Mesenchymal stem cell (in vitro differentiated cells and primary cell): ENCODE results near the gene ZNF485.
A peak's percentile ranks its signal among the peaks of the same experiment; 100 is the strongest.

ENCODE experiments used
- DNase-seq: peaks from one replicate; pipeline ENCODE4 v3.0.0-alpha.2; 2013
- H2AFZ ChIP-seq: one replicate; pipeline ENCODE4 v1.6.1; 2013; ENCODE audit warnings: low read depth, mild to moderate bottlenecking, control low read depth, inconsistent platforms, low read length, moderate library complexity
- H2AK5ac ChIP-seq: 2 replicates; pipeline ENCODE4 v1.6.1; 2013; ENCODE audit warnings: low read length, moderate library complexity, mild to moderate bottlenecking, inconsistent platforms; ENCODE audit not compliant: severe bottlenecking
- H2BK120ac ChIP-seq: one replicate; pipeline ENCODE4 v1.6.1; 2013; ENCODE audit warnings: low read depth, mild to moderate bottlenecking, inconsistent platforms, low read length, moderate library complexity
- H2BK12ac ChIP-seq, 2 experiments: one replicate each; pipeline ENCODE4 v1.6.1; 2013; ENCODE audit warnings: inconsistent platforms in 2 of 2, low read length in 2 of 2, mild to moderate bottlenecking in 2 of 2, moderate library complexity in 2 of 2, control low read depth in 1 of 2
- H2BK15ac ChIP-seq: one replicate; pipeline ENCODE4 v1.6.1; 2013; ENCODE audit warnings: mild to moderate bottlenecking, low read depth, inconsistent platforms; ENCODE audit not compliant: poor library complexity, severe bottlenecking
- H2BK5ac ChIP-seq: 2 replicates; pipeline ENCODE4 v1.6.1; 2013; ENCODE audit warnings: low read depth, mild to moderate bottlenecking, low read length, control low read depth, inconsistent platforms; ENCODE audit not compliant: poor library complexity, severe bottlenecking
- H3K14ac ChIP-seq, 2 experiments: one replicate each; pipeline ENCODE4 v1.6.1; 2013; ENCODE audit warnings: inconsistent platforms in 2 of 2, low read length in 2 of 2, control low read depth in 1 of 2, mild to moderate bottlenecking in 1 of 2, moderate library complexity in 1 of 2
- H3K18ac ChIP-seq, 2 experiments: one replicate each; pipeline ENCODE4 v1.6.1; 2013; ENCODE audit warnings: inconsistent platforms in 2 of 2, low read length in 2 of 2, control low read depth in 1 of 2, low read depth in 1 of 2, mild to moderate bottlenecking in 1 of 2
- H3K23ac ChIP-seq, 2 experiments: one replicate each; pipeline ENCODE4 v1.6.1; 2013; ENCODE audit warnings: inconsistent platforms in 2 of 2, low read length in 2 of 2, mild to moderate bottlenecking in 2 of 2, moderate library complexity in 2 of 2, control low read depth in 1 of 2
- H3K27ac ChIP-seq: 2 replicates; pipeline ENCODE4 v1.5.1; 2013; ENCODE audit warnings: mild to moderate bottlenecking, moderate library complexity, low read length, control low read depth, inconsistent platforms; ENCODE audit not compliant: poor library complexity, severe bottlenecking
- H3K27me3 ChIP-seq, 2 experiments: 2 replicates each; pipeline versions ENCODE4 v1.6.1 to v1.7.0; 2013; ENCODE audit warnings: low read length in 2 of 2, mild to moderate bottlenecking in 2 of 2, moderate library complexity in 2 of 2, control low read depth in 1 of 2, inconsistent platforms in 1 of 2; ENCODE audit not compliant: control insufficient read depth in 1 of 2, insufficient read depth in 1 of 2
- H3K36me3 ChIP-seq, 2 experiments: 2 replicates each; pipeline versions ENCODE4 v1.6.1 to v1.7.0; 2013; ENCODE audit warnings: low read length in 2 of 2, control low read depth in 1 of 2, inconsistent platforms in 1 of 2, low read depth in 1 of 2, mild to moderate bottlenecking in 1 of 2; ENCODE audit not compliant: insufficient read depth in 2 of 2, control insufficient read depth in 1 of 2
- H3K4ac ChIP-seq, 2 experiments: one replicate each; pipeline ENCODE4 v1.6.1; 2013; ENCODE audit warnings: inconsistent platforms in 2 of 2, low read length in 2 of 2, mild to moderate bottlenecking in 2 of 2, moderate library complexity in 2 of 2, control low read depth in 1 of 2, low read depth in 1 of 2
- H3K4me1 ChIP-seq: 2 replicates; pipeline ENCODE4 v1.6.1; 2013; ENCODE audit warnings: low read depth, low read length, control low read depth; ENCODE audit not compliant: control insufficient read depth, insufficient read depth
- H3K4me2 ChIP-seq: 2 replicates; pipeline ENCODE4 v1.6.1; 2013; ENCODE audit warnings: low read length, mild to moderate bottlenecking, inconsistent platforms; ENCODE audit not compliant: poor library complexity, severe bottlenecking
- H3K4me3 ChIP-seq, 2 experiments: 2 replicates each; pipeline versions ENCODE4 v1.5.1 to v1.7.0; 2013; ENCODE audit warnings: low read length in 2 of 2, mild to moderate bottlenecking in 2 of 2, control low read depth in 1 of 2, low read depth in 1 of 2; ENCODE audit not compliant: insufficient read depth in 1 of 2
- H3K79me1 ChIP-seq: replicated peaks from 2 replicates; pipeline ENCODE4 v1.6.1; 2013; ENCODE audit warnings: mild to moderate bottlenecking, control low read depth, low read length, inconsistent platforms; ENCODE audit not compliant: poor library complexity, severe bottlenecking
- H3K9ac ChIP-seq: 2 replicates; pipeline ENCODE4 v1.7.0; 2013; ENCODE audit warnings: mild to moderate bottlenecking, low read length, moderate library complexity
- H3K9me3 ChIP-seq: 2 replicates; pipeline ENCODE4 v1.7.0; 2013; ENCODE audit warnings: mild to moderate bottlenecking, low read length; ENCODE audit not compliant: control insufficient read depth
- H4K8ac ChIP-seq: one replicate; pipeline ENCODE4 v1.6.1; 2013; ENCODE audit warnings: inconsistent platforms, mild to moderate bottlenecking, low read length, moderate library complexity
- H4K91ac ChIP-seq: one replicate; pipeline ENCODE4 v1.6.1; 2013; ENCODE audit warnings: mild to moderate bottlenecking, low read length, inconsistent platforms
- WGBS: methylation state at CpG from one replicate; pipeline ENCODE4 v1.1.7; 2013; ENCODE audit warnings: mixed read lengths; 5-methylcytosine and 5-hydroxymethylcytosine counted together

ZNF485 gene

DNA sequence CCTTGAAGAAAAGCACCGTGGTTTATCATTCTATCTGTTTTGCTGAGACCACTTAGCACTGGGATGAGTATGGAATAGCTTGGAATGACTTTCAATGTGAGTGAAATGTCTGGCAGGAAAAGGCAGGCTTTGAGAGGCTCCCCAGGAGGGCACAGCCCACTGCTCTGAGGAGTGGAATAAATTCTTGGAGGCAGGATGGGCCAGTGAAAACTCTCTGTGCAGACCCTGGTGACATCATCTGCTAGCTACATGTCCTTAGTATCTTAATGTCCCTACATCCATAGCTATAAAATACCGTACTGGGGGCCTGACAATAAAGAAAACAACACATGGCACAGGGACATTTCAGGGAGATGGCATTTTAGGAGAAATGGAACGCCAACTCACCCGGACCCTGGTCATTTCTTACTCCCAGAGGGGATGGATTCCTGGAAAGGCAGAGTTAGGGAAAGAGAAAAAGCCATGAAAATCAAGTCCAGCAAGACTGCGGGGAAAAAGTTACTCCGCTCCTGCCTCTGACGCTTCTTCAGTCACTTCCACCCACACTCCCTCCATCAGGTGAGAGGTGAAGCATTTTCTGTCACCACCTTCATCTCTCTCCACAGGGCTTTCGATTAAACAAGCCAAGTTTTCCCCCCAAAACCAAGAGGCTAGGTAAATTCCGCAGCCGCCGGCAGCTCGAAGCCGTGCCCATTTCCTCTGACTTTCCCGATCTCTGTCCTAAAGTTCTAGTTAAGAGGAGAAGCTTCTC is 32.8 kb upstream of the ZNF485 start:
- H3K4me2 ChIP-seq: peak overlapping the region; percentile 81
- H3K4me3 ChIP-seq: peak overlapping the region; percentile 83 to 85
- no peak overlapping the region for H3K4ac ChIP-seq
- H2AFZ ChIP-seq: peak overlapping the region; percentile 70
- no peak overlapping the region for H2BK12ac ChIP-seq
- H3K9ac ChIP-seq: peak overlapping the region; percentile 88
- peak overlapping the region; percentile 21 for H2BK120ac ChIP-seq
- H3K18ac ChIP-seq: peak overlapping the region in 1 of 2 experiments; percentile 82
- H3K23ac ChIP-seq: no peak overlapping the region
- H2BK15ac ChIP-seq: no peak overlapping the region
- H3K27me3 ChIP-seq: no peaks in the 10 kb centered on the region
- no peak overlapping the region for H4K91ac ChIP-seq
- H3K79me1 ChIP-seq: peaks cover 10% of the 10 kb centered on the region
- H3K9me3 ChIP-seq: no peaks in the 10 kb centered on the region
- WGBS: 84% methylated on average over 14 of the region's 14 CpGs
- peak overlapping the region; percentile 57 for H4K8ac ChIP-seq
- H2AK5ac ChIP-seq: no peak overlapping the region
- peaks cover 7% of the 10 kb centered on the region for H3K4me1 ChIP-seq
- no peak overlapping the region for H3K14ac ChIP-seq
- no peak overlapping the region for H3K27ac ChIP-seq
- H3K36me3 ChIP-seq: peaks cover 0 to 23% of the 10 kb centered on the region in 2 experiments
- DNase-seq: no peak
- no peak overlapping the region for H2BK5ac ChIP-seq

DNA sequence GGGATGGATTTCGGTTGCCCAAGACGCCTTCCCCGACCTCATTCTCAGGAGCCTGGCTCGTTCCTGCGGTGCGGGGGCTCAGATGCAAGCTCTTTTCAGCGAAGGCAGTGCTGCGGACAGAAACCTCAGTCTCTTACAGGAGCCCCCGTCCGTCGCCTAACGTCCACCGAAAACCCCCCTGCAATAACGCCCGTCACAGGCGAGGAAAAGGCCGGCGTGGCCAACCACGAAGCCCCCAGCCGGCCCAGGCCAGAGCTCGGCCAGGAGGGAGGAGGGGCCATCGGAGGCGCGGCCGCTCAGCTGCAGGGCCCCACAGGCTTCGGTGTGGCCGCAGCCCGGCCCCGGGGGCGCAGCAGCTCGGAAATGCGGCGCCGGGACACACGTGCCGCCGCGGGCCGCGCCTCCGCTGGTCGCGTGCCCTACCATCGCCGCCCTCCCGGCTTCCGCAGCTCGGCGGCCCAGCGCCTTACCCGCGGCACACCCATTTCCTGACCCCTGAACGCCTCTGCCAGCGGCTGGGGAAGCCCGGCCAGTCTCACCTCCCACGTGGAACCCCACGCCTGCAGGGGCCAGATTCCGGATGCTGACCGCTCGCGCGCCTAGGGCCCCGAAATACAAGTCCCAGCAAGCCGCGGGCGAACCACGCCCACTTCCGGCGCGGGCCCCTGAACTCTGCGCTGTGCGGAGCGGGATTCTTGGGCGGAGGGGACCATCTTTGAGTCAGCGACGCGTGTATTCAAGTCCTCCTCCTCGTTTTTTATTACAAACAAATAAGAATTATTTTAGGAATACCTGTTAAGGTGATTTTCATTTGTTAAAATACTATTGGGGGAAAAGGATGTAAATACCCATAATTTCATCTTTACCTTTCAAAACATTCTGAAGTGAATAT is 32.0 kb upstream of the ZNF485 start, which contains the start of gene ZNF239:
Gene ZNF239 (minus strand): TSS at position 616 of the 892 bp plus-strand sequence. CDS start 16,537 bp downstream, outside the sequence.
- Histone ChIP-seq H4K91ac (peak within 1 kb of the TSS; percentile 66), H3K4me2 (peak within 1 kb of the TSS; percentile 81), H3K27me3 (no peaks in the 10 kb centered on the region), H3K18ac (peak within 1 kb of the TSS; percentile 82 to 84), H3K79me1 (peaks cover 8% of the 10 kb centered on the region), H3K23ac (no peak within 1 kb of the TSS), H3K36me3 (peaks cover 0 to 19% of the 10 kb centered on the region in 2 experiments), H3K4me3 (peak within 1 kb of the TSS; percentile 83 to 85), H2AFZ (peak within 1 kb of the TSS; percentile 70), H2BK5ac (no peak within 1 kb of the TSS), H3K27ac (no peak within 1 kb of the TSS), H4K8ac (peak within 1 kb of the TSS; percentile 84), H3K14ac (peak within 1 kb of the TSS in 1 of 2 experiments; percentile 92), H3K4ac (no peak within 1 kb of the TSS), H2AK5ac (no peak within 1 kb of the TSS), H2BK15ac (peak within 1 kb of the TSS; percentile 19), H2BK12ac (peak within 1 kb of the TSS in 1 of 2 experiments; percentile 71), H3K9me3 (no peaks in the 10 kb centered on the region), H2BK120ac (peak within 1 kb of the TSS; percentile 37), H3K4me1 (peaks cover 7% of the 10 kb centered on the region), H3K9ac (peak within 1 kb of the TSS; percentile 88)
- 6% methylated on average over 61 of the region's 78 CpGs for WGBS
- peak; percentile 76 for DNase-seq

- Histone ChIP-seq H3K4ac (no peak overlapping the region), H3K4me2 (peak overlapping the region; percentile 44), H3K36me3 (peaks cover 0 to 13% of the 10 kb centered on the region in 2 experiments), H3K79me1 (peaks cover 8% of the 10 kb centered on the region), H4K8ac (peak overlapping the region; percentile 36), H3K27ac (no peak overlapping the region), H2BK120ac (no peak overlapping the region), H4K91ac (no peak overlapping the region), H3K14ac (no peak overlapping the region), H2BK5ac (no peak overlapping the region), H3K9me3 (no peaks in the 10 kb centered on the region), H3K9ac (peak overlapping the region; percentile 88), H3K27me3 (no peaks in the 10 kb centered on the region), H2AK5ac (no peak overlapping the region), H3K4me3 (peak overlapping the region in 1 of 2 experiments; percentile 85), H2BK12ac (no peak overlapping the region), H3K23ac (no peak overlapping the region), H2AFZ (no peak overlapping the region), H3K18ac (no peak overlapping the region), H3K4me1 (peaks cover 7% of the 10 kb centered on the region), H2BK15ac (no peak overlapping the region)
- no peak for DNase-seq
- 87% methylated on average over 6 of the region's 8 CpGs for WGBS
Observed at GRCh38 chr10:43574906-43575305, 31.3 kb upstream of the ZNF485 start.

DNA sequence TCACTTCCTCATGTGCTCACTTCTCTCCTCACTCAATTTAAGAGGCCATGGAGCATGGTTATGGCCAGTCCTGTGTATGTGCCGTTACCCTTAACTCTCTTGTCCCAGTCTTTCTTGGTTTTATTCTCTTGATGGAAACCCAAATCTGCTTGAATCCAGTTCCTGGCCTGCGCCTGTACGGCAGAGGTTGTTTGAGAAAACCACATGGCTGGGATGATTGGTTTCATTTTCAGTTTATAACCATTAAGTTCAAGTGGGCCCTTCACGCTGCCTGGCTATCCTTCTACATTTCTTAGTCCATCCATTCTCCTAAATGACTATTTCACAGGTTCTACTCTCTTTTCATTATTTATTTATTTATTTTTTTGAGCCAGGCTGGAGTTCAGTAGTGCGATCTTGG is 30.2 kb upstream of the ZNF485 start:
- Histone ChIP-seq H3K27ac (no peak overlapping the region), H2BK120ac (no peak overlapping the region), H2AK5ac (no peak overlapping the region), H4K8ac (no peak overlapping the region), H2BK12ac (no peak overlapping the region), H3K14ac (no peak overlapping the region), H3K23ac (no peak overlapping the region), H4K91ac (no peak overlapping the region), H3K9ac (no peak overlapping the region), H3K4ac (no peak overlapping the region), H3K4me1 (peaks cover 7% of the 10 kb centered on the region), H3K9me3 (no peaks in the 10 kb centered on the region), H3K36me3 (peaks cover 0 to 2% of the 10 kb centered on the region in 2 experiments), H3K18ac (no peak overlapping the region), H2BK15ac (no peak overlapping the region), H3K4me2 (no peak overlapping the region), H2AFZ (no peak overlapping the region), H2BK5ac (no peak overlapping the region), H3K79me1 (peaks cover 3% of the 10 kb centered on the region), H3K4me3 (no peak overlapping the region), H3K27me3 (no peaks in the 10 kb centered on the region)
- DNase-seq: no peak
- WGBS: 100% methylated on average over 5 of the region's 5 CpGs
